Stimulated activated CD4-positive, alpha-beta T cell treated with anti-CD3 and anti-CD28 coated beads, TNF-alpha, amount 100 ng/mL, for 4 hours (primary cell): ENCODE results near the gene SPESP1.

ENCODE experiments used
- DNase-seq, 3 experiments: peaks; one replicate each; pipeline ENCODE4 v3.0.0-alpha.2; 2020; ENCODE audit warnings: low read depth in 3 of 3

Gene SPESP1

GRCh38 chr15:68991723-68992122 is 61.4 kb downstream of the SPESP1 start:
- DNase-seq = no peak

- DNase-seq = no peak
These were observed 62.4 kb downstream of the SPESP1 start for GRCh38 chr15:68992696-68993095.

GRCh38 chr15:68993276-68993675 is 63.0 kb downstream of the SPESP1 start:
- no peak for DNase-seq

- no peak for DNase-seq
These were observed 63.8 kb downstream of the SPESP1 start for GRCh38 chr15:68994149-68994548.

- DNase-seq = no peak
These were observed 64.8 kb downstream of the SPESP1 start for GRCh38 chr15:68994981-68995761.
